GM21390 (cell line): Measurements from ENCODE around the gene RGS3.
A peak's percentile ranks its signal among the peaks of the same experiment; 100 is the strongest.

Experiments used
- ATAC-seq: cut with Tn5 transposase; IDR thresholded peaks from one replicate; pipeline ENCODE4 v1.9.1; 2021; ENCODE audit not compliant: unreplicated experiment

Gene RGS3

GRCh38 chr9:113569472-113570060, 106.0 kb downstream of the RGS3 start:
- no peak for ATAC-seq

- ATAC-seq, result no peak
These were observed 106.6 kb downstream of the RGS3 start for GRCh38 chr9:113570106-113570505.

DNA sequence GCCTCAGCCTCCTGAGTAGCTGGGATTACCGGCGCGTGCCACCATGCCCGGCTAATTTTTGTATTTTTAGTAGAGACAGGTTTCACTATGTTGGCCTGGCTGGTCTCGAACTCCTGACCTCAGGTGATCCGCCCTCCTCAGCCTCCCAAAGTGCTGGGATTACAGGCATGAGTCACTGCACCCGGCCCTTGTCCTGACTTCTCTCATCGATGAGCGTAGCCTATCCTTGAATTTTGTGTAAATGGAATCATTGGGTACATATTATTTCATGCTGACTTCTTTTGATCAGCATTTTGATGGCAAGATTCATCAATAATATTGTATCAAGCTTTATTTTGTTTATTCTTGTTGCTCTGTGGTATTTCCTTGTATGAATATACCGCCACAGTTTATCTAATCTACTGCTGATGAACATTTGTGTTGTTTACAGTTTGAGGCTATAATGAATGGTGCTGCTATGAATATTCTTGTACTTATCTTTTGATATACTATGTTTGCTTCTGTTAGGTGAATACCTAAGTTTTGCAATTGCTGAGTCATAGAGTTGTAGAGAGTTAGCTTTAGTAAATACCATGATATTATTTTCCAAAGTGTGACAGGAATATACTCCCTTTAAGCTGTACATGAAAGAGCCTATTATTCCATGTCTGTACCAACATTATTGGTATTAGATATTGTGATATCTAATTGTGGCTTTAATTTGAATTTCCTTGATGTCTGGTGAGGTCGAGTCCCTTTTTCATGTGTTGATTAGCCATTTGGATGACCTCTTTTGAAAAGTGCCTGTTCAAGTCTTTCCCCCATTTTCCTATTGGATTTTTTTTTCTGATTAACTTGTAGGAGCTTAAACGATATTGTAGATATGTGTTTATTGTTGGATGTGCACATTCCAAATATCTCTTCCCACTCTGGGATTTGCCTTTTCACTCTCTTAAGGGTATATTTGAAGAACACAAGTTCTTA, 107.5 kb downstream of the RGS3 start:
- no peak for ATAC-seq

- ATAC-seq, result no peak
These were observed 108.7 kb downstream of the RGS3 start for GRCh38 chr9:113572076-113572861.

GRCh38 chr9:113573046-113573958, 109.8 kb downstream of the RGS3 start:
- no peak for ATAC-seq

DNA sequence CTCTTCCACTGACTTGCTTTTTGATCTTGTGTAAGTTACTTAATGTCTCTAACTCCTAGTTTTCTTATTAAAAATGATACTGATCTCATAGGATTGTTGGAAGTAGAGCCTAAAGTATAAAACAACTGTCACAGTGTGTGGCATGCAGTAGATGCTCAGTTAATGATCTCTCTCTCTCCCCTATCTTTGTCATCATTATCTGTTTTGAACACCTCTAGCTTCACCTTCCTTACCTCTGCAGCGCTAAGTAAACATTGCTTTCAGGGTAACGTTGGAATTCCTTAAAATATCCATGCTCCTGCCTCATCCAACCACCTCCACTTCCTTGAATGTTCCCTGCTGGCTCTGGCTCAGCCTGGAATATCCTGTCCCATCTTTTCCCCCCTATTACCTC, 110.4 kb downstream of the RGS3 start:
- ATAC-seq, result no peak

DNA sequence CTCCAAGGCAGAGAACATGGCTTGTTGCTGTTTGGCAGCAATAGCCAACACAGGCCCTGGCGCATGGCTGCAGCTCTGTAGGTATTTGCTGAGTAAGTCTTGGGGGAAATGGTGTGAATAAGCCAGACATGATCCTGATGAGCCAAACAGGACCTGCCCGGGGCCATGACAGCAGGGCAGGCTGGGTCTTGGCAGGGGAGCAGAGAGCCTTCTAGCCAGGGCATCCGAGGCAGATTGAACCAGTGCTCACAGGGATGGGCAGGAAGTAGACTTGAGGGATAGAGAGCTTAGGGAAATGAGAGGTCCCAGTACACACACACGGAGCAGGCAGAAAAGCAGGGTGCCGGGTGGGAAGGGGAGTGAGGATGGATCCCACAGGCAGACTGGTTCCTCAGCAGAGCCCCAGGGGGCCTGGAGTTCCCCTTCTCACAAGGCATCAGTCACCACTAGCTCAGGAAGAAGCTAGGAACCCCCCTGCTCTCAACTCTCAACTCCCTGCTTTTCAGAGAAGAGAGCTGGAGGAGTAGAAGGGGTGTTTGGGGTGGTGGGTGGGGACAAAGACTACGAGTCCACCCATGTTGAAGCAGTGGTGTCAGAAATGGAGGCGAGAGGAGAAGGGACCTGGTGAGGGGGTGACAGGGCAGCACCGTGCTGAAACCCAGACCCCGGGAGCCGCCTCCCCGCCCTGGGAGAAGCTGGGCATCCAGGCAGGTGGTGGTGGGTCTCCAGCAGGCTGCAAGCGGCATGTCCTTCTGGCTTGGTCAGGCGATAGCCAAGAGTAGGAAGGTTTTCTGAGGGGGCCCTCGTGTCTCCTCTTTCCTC, 111.1 kb downstream of the RGS3 start:
- no peak for ATAC-seq

- no peak for ATAC-seq
These were observed 114.2 kb downstream of the RGS3 start for GRCh38 chr9:113577525-113578261.

DNA sequence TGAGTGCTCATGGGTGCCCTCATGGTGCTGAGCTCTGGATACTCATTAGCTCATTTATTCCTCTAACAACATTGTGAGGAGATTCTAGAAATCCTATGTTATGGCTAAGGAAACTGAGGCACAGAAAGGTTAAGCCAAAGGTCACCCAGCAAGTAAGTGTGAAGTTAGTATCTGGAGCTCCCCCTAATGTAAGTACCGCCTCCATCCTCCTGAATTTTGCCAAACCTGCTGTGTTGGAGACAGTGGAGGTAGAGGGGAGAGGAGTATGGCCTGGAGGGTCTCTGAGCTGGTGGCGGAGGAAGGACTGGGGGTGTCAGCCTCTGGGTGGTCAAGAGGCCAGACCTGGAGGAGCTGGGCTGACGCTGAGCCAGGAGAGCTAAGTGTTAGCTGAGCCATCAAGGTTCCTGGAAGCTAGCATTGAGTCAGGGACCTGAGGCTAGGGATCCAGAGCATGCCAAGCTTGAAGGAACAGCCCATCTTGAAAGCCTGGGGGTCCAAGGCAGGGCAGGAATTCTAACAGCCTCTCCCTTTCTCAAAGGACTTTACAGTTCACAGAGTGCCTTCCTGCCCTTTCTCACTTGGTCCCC, 114.8 kb downstream of the RGS3 start:
- no peak for ATAC-seq

GRCh38 chr9:113578882-113579282, 115.4 kb downstream of the RGS3 start:
- peak; percentile 55 for ATAC-seq

- ATAC-seq, result peak; percentile 22
These were observed 115.9 kb downstream of the RGS3 start for GRCh38 chr9:113579283-113580040.

DNA sequence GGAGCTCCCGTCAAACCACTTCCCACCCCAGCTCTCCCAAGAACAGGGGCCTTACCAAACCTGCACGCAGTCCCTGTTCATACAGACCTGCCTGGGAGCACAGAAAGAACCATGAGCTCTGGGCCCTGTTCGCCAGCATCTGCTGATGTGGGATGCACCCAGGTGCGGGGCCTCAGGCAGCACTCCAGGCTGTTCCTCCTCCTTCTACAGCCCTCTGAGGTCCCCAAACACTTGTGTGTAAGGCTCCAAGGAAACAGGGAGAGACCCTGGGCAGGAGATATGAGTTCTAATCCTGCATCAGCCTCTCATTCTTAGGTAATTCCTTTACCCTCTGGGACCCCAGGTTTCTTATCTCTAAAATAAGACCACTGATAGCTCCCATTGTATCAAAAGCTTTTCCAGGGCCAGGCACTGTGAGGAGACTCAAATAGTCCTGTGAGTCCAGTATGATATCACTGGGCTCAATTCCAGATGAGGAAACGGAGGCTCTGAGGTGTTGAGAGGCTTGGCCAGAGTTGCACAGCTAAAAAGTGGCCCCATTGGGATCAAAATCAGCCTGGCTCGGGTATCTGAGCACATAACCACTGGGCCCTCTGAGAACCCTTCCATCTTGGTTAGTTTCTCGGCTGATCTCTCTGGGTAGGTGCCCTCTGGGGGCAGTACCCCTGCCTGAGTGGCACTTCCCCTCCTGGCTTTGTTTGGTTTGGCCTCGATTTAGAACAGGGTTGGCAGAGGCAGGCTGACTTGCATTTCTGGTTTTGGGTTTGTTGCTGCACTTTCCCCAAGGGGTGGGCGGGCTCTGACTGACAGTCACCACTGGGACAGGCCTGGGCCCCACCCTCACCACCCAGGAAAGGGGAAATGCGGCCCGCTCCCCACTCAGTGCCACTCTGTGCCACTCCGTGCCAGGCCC, 116.8 kb downstream of the RGS3 start:
- ATAC-seq, result no peak

DNA sequence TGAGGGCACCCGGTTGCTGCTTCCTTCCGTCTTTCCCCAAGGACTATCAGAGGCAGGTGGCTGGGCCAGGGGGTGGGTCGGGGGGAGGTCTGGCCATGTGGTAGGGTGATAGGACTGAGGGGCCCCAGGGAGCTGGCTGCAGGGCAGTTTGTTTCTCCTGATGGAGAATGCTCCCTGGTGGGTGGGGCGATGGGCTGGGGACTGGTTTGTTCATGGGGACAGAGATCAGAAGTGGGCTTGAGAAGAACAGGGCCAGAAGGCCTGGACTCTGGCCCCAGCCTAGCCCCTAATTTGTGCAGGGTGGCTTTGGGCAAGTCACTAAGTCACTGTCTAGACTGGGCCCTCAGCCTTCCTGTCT, 117.4 kb downstream of the RGS3 start:
- no peak for ATAC-seq

- ATAC-seq, result peak; percentile 77
These were observed 118.6 kb downstream of the RGS3 start for GRCh38 chr9:113581865-113582697.

DNA sequence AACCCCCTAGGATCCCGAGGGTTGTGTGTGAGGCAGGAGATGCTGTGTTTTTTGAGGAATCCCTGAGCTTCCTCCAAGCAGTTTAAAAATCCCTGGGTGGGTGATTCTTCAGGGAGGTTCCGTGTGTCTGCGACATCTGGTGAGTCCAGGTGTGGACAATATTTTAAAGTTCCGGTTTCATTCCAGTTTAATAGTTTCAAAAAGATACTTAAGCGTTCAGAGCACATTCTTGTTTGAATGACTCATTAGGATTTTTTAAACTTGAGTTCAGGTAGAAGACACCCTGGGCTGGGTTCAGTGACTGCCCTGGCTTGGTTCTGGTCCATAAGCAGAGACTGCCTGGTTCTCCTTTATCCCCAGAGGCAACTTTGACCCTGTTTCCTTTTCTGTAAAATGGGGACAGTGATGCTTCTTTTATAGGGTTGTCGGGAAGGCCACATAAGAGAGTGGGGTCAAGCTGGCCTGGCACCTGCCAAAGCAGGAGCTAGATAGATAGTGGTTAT, 119.2 kb downstream of the RGS3 start:
- ATAC-seq, result no peak
